ENCODE data around the gene FAM168B. TPM values are rescaled to one million over a fixed set of nuclear protein-coding genes. Genes with fewer than 3 reads are reported as not detected.

Gene FAM168B
- total RNA-seq, 1 experiment from 2014 or later = 119 TPM

DNA sequence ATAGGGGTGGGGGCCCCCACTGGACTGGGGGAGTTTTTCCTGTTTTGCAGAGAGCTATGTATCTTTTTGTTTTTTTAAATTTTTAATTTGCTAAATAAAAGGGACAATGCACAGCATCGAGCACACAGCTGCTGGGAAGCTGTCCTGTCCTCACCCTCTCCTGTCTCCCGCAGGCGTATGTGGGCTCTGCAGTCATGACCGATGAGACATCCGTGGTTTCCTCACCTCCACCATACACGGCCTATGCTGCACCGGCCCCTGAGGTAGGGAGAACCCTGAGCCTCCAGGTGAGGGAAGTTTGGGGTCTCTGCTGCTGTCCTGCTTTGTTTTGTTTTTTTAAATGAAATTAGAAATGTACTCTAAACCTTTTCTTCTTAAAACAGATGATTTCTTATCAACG lies 39.5 kb upstream of the FAM168B start:
- peaks cover 90% of the 10 kb centered on the region for H3K36me3 Mint-ChIP-seq (ENCODE audit: insufficient read depth, unreplicated experiment)
- Histone ChIP-seq H3K9me3 (no peaks in the 10 kb centered on the region), H3K4me1 (peaks cover 12% of the 10 kb centered on the region), H3K36me3 (ENCODE audit: control insufficient read depth, insufficient read depth, low read length) (0 out of 2 replicates have a peak, but pooled peaks cover 1% of the 10 kb centered on the region), H3K27me3 (replicated peaks; ENCODE audit: control insufficient read depth, insufficient read depth, low read length) (no peaks in the 10 kb centered on the region), H3K4me3 (ENCODE audit: low read depth, low read length) (no peak overlapping the region)
- no TSS peak for BruUV-seq (replicated peaks)
- H3K27ac Mint-ChIP-seq (ENCODE audit: unreplicated experiment) = no peak overlapping the region
- TF ChIP-seq, protein P1, sequence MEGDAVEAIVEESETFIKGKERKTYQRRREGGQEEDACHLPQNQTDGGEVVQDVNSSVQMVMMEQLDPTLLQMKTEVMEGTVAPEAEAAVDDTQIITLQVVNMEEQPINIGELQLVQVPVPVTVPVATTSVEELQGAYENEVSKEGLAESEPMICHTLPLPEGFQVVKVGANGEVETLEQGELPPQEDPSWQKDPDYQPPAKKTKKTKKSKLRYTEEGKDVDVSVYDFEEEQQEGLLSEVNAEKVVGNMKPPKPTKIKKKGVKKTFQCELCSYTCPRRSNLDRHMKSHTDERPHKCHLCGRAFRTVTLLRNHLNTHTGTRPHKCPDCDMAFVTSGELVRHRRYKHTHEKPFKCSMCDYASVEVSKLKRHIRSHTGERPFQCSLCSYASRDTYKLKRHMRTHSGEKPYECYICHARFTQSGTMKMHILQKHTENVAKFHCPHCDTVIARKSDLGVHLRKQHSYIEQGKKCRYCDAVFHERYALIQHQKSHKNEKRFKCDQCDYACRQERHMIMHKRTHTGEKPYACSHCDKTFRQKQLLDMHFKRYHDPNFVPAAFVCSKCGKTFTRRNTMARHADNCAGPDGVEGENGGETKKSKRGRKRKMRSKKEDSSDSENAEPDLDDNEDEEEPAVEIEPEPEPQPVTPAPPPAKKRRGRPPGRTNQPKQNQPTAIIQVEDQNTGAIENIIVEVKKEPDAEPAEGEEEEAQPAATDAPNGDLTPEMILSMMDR (IDR thresholded peaks at IDR 0.05; ENCODE audit: insufficient read depth in 1 of 2, low read depth in 1 of 2, low read length in 1 of 2, severe bottlenecking in 1 of 2, unreplicated experiment in 1 of 2) = no peak
- H3K9me3 Mint-ChIP-seq (ENCODE audit: unreplicated experiment) = no peaks in the 10 kb centered on the region
- H3K4me1 Mint-ChIP-seq (ENCODE audit: low read depth, unreplicated experiment) = no peaks in the 10 kb centered on the region
- H3K27me3 Mint-ChIP-seq (ENCODE audit: insufficient read depth, unreplicated experiment) = no peaks in the 10 kb centered on the region
- intact Hi-C loops (cut with micrococcal nuclease; ENCODE audit: unreplicated experiment) = no loop called here
- CTCF ChIA-PET = no interaction called here
- no peak overlapping the region for H3K4me3 Mint-ChIP-seq (ENCODE audit: unreplicated experiment)
- POLR2A ChIA-PET = no interaction called here
- no peak for DNase-seq

DNA sequence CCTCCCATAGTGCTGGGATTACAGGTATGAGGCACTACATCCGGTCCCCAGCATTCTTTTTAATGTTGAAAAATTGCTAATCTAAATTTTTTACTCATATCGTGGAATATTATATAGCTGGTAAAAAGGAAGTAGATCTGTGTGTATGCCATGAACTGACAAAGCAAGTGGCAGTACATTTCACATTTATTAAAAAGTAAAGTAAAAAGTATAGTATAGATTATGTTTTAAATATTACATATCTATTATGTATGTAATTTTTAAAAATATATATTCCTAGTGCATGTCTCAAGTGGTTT lies 37.0 kb upstream of the FAM168B start:
- H3K9me3 Mint-ChIP-seq (ENCODE audit: unreplicated experiment) = no peaks in the 10 kb centered on the region
- no peaks in the 10 kb centered on the region for H3K27me3 Mint-ChIP-seq (ENCODE audit: insufficient read depth, unreplicated experiment)
- Histone ChIP-seq H3K4me1 (peaks cover 12% of the 10 kb centered on the region), H3K27me3 (replicated peaks; ENCODE audit: control insufficient read depth, insufficient read depth, low read length) (no peaks in the 10 kb centered on the region), H3K9me3 (no peaks in the 10 kb centered on the region), H3K4me3 (ENCODE audit: low read depth, low read length) (no peak overlapping the region), H3K36me3 (ENCODE audit: control insufficient read depth, insufficient read depth, low read length) (0 out of 2 replicates have a peak, but pooled peaks cover 1% of the 10 kb centered on the region)
- no peaks in the 10 kb centered on the region for H3K4me1 Mint-ChIP-seq (ENCODE audit: low read depth, unreplicated experiment)
- BruUV-seq (replicated peaks) = no TSS peak
- CTCF ChIA-PET = no interaction called here
- POLR2A ChIA-PET = interaction anchor here (1.0 kb wide), 1 partner anchor 36 kb away, joined by 3 read pairs; no protein-coding TSS in a partner anchor
- intact Hi-C loops (cut with micrococcal nuclease; ENCODE audit: unreplicated experiment) = no loop called here
- H3K27ac Mint-ChIP-seq (ENCODE audit: unreplicated experiment) = peak overlapping the region; percentile 88
- H3K4me3 Mint-ChIP-seq (ENCODE audit: unreplicated experiment) = no peak overlapping the region
- H3K36me3 Mint-ChIP-seq (ENCODE audit: insufficient read depth, unreplicated experiment) = peaks cover 94% of the 10 kb centered on the region
- TF ChIP-seq, protein P1 (IDR thresholded peaks at IDR 0.05; ENCODE audit: insufficient read depth in 1 of 2, low read depth in 1 of 2, low read length in 1 of 2, severe bottlenecking in 1 of 2, unreplicated experiment in 1 of 2) = no peak
- DNase-seq = no peak

DNA sequence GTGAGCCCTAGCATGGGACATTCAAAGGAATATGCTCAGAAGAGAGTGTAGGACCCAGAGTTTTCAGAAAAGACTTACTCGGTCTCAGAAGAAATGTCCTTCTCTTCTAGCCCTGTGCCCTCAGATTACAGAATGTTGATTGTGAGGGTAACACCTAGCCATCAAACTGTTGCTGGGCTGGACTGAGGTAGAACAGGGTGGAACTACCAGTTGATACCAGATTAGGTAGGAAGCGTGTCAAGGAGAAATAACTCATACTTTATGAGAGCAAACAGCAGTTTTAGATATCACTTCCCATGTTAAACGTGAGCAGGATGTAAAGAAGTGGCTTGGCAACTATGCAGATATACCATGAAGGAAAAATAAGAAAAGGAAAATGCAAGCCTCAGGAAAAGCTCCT lies 34.7 kb upstream of the FAM168B start:
- H3K4me1 Mint-ChIP-seq (ENCODE audit: low read depth, unreplicated experiment) = no peaks in the 10 kb centered on the region
- Histone ChIP-seq H3K36me3 (ENCODE audit: control insufficient read depth, insufficient read depth, low read length) (peaks cover 3% of the 10 kb centered on the region; the same call in 1 of the 2 replicates), H3K27me3 (replicated peaks; ENCODE audit: control insufficient read depth, insufficient read depth, low read length) (no peaks in the 10 kb centered on the region), H3K4me1 (peaks cover 12% of the 10 kb centered on the region), H3K4me3 (ENCODE audit: low read depth, low read length) (no peak overlapping the region), H3K9me3 (no peaks in the 10 kb centered on the region)
- intact Hi-C loops (cut with micrococcal nuclease; ENCODE audit: unreplicated experiment) = no loop called here
- no peak overlapping the region for H3K4me3 Mint-ChIP-seq (ENCODE audit: unreplicated experiment)
- no peaks in the 10 kb centered on the region for H3K9me3 Mint-ChIP-seq (ENCODE audit: unreplicated experiment)
- DNase-seq = no peak
- BruUV-seq (replicated peaks) = no TSS peak
- peak overlapping the region; percentile 2 for H3K27ac Mint-ChIP-seq (ENCODE audit: unreplicated experiment)
- H3K36me3 Mint-ChIP-seq (ENCODE audit: insufficient read depth, unreplicated experiment) = peaks cover 85% of the 10 kb centered on the region
- H3K27me3 Mint-ChIP-seq (ENCODE audit: insufficient read depth, unreplicated experiment) = no peaks in the 10 kb centered on the region
- POLR2A ChIA-PET = no interaction called here
- TF ChIP-seq, protein P1 (IDR thresholded peaks at IDR 0.05; ENCODE audit: insufficient read depth in 1 of 2, low read depth in 1 of 2, low read length in 1 of 2, severe bottlenecking in 1 of 2, unreplicated experiment in 1 of 2) = no peak
- CTCF ChIA-PET = no interaction called here

Measured in Caco-2 (cell line).